IPS-NIHi7 (cell line): ENCODE measurements around the gene MAT1A.
A peak's percentile ranks its signal among the peaks of the same experiment; 100 is the strongest.
"Not testable (repeated sequence)": the region's sequence is repeated elsewhere in the genome, so short reads cannot be mapped to it uniquely, and the experiment has no call there.

Experiments
- DNase-seq: peaks from one replicate; pipeline ENCODE4 v3.0.0; 2012; ENCODE audit warnings: mixed read lengths; ENCODE audit errors: extremely low spot score

The MAT1A gene

GRCh38 chr10:80264081-80265056 lies 25.1 kb downstream of the MAT1A start:
- DNase-seq = no peak

DNA sequence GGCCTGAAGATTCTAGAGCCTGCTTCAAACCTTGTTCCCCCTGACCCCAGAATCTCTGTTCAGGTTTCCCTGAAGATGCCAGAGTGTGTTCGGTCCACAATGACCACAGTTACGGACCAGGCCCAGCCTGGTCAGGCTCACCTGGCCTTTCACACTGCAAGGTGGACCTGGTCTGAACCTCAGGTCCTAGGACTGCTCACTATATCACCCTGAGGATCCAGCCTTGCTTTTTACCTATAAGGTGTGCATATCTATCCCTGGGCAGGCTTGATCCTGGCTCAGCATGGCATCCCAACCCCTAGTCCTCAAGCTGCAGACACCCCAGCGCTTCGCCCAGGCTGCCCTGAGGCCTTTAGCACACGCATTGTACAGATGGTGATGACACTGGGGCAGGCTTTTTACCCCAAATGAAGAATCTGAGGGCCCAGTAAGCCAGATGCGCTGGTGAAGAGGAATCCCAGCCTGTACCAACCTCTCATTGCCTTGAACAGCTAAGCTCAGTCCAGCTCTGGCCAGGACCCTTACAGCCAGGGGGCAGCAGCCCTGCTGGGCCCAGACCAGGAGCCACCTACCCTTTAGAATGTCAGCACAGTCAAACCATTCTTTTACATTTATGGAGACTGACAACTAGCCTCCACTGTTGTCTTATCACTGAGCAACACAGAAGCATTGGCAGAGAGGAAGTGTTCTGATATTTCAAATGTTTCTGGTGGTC lies 28.0 kb downstream of the MAT1A start:
- no peak for DNase-seq

GRCh38 chr10:80260295-80261243 lies 28.9 kb downstream of the MAT1A start:
- DNase-seq = peak; percentile 69

DNA sequence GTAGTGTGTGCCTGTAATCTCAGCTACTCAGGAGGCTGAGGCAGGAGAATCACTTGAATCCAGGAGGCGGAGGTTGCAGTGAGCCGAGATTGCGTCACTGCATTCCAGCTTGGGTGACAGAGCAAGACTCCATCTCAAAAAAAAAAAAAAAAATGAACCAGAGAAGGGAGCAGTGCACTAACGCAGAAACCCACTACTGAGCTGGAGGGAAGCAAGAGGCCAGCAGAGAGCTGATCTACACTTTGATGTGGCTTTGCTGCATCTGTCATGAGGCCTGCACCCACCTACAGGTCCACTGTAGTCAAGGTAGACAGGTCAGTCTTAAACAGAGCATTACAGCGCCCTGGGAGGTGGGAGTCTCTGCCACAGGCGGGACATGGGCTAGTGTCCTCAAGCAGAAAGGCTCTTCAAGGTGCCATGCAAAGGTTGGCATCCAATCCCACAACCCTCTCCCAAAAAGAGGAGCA lies 30.0 kb downstream of the MAT1A start:
- no peak for DNase-seq

DNA sequence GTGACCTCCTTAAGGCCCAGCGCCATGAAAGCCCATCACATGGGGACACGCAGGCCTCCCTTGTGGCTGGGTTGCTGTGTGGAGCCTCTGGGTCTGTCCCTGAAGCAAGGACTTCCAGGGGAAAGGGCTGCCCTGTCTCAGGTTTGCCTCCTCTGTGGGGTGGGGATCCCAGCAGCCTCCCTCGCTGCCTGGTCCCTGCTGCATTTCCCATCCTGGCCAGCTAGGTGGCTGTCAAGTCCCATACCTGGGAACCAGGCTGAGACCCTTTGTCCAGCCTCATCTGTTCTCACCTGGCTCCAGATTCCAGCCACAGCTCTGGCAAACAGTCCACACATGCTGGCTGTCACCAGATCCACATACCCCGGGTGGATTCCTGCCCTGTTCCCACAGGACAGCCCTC lies 32.7 kb downstream of the MAT1A start:
- peak; percentile 77 for DNase-seq

DNA sequence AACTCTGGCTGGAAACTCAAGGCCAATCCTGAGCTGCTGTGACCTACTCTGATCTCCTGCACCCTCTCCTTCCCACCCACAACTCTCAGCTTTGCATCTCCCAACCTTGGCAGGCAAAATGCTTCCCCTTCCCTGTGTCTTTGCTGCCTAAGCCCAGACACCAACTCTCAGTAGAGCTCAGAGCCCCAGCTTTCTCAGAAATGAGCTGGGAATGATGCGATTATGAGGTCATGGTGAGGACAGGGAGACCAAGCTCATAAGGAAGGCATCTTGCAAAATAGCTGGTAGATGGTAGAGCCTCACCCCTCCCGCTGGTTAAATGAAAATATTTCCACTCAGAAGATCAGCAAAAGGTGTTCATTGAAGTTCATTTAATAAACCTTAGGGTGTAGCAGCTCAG lies 34.7 kb downstream of the MAT1A start:
- DNase-seq = not testable (repeated sequence)

DNA sequence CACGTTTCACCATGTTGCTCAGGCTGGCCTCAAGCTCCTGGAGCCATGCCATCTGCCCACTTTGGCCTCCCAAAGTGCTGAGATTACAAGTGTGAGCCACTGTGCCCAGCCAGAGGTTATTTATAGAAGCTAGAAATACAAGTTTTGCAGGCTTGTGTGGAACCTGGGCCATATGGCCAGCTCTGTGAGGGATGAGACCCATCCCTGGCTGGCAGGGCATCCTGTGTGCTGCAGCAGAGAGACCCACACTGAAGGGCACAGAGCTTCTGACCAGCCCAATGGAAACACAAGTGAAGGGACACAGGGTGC lies 35.5 kb downstream of the MAT1A start:
- DNase-seq = not testable (repeated sequence)

DNA sequence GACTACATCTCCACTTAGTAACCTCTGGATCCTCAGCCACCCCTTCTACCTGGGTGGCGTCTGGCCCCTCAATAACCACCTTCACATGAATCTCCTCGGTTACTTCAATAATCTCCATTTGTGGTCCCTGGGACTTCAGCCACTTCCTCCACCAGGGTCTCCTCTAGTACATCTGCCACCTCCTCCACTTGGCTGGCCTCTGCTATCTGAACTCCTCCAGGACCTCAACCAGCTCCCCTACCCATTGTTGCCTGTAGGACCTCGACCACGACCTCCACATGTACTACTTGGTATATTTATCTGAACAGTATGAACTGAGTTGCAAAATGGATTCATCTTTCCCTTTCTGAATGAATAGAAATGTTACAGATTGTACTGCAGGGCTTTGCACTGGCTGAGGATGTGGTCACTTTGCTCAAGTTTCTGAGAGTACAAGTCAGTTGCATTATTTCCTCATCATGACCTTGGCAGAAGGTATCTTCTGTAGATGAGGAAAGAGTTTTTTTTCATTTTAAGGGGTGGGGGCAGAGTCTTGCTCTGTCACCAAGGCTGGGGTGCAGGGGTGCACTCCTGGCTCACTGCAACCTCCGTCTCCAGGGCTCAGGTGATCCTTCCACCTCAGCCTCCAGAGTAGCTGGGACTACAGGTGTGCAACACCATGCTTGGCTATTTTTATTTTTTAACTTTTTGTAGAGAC lies 36.0 kb downstream of the MAT1A start:
- no peak for DNase-seq

DNA sequence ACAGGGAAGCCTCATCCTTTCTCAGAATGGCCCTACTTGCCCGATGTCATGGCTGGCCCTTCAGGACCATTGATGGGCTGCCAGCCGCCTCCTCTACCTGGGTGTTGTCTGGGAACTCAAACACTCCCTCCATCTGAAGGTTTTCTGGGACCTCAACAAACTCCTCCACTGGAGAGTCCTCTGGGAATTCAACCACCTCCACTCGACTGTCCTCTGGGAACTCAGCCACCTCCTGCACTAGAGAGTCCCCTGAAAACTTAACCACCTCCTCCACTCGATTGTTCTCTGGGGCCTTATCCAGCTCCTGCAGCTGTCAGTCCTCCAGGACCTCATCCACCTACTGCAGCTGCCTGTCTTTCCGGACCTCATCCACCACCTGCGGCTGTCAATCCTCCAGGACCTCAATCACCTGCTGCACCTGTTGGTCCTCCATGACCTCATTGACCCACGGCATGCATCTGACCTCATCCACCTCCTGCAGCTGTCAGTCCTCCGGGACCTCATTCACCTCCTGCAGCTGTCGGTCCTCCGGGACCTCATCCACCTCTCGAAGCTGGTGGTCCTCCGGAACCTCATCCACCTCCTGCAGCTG lies 37.1 kb downstream of the MAT1A start:
- no peak for DNase-seq

- DNase-seq = not testable (repeated sequence)
Observed at GRCh38 chr10:80251703-80252280, 37.7 kb downstream of the MAT1A start.

- DNase-seq = not testable (repeated sequence)
Observed at GRCh38 chr10:80250399-80250798, 39.1 kb downstream of the MAT1A start.

GRCh38 chr10:80249906-80250305 lies 39.6 kb downstream of the MAT1A start:
- not testable (repeated sequence) for DNase-seq

DNA sequence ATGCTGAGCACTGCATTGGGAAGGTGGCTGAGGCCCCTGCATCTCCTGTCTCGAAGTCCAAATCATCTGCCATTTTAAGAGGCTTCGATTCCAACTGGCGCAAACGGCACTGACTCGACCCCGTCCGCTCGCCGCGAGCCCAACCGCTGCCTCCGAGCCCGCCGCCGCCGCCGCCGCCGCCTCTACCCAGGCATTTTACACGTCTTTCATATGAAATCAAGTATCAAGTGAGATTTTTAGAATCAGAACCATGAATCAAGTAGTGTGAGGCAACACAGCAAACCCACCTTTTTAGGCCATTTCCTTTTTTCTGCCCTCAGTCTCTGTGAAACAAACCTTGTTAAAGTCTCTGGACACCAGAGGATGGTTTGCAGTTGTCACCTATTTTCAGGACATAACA lies 41.8 kb downstream of the MAT1A start:
- not testable (repeated sequence) for DNase-seq

DNA sequence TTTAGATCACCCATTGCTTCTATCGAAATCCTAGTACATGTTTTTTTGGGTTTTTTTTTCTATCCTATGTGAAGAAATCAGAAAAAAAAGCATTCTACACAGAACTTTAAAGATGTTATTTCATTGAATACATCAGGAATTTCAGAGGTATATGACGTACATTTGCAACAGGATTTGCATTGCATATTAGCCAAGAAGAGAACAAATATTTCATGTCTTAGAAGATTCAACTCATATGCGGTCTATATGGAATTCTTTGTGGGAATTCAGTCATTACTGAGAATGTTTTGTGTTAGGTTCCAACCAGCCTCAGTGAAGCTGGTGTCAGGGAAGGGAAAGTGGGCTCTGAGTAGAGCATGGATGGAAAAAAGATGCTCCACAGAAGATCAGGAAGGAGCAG lies 45.1 kb downstream of the MAT1A start:
- DNase-seq = not testable (repeated sequence)

DNA sequence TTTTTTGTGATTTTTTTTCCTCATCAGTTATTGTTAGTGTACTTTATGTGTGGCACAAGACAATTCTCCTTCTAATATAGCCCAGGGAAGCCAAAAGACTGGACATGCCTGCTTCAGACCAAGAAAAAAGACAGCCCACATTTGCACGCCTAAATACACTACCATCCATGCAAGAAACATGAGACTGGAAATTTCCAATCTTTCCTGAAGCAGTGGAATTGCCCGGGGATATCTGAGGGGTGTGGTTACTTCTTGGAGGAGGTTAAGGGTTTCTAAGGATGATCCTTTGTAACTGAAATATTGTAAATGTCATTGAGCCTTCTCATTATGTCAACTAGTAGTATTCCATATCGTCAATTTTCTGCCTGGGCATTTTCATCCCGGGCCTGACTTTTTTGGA lies 47.1 kb downstream of the MAT1A start:
- not testable (repeated sequence) for DNase-seq

DNA sequence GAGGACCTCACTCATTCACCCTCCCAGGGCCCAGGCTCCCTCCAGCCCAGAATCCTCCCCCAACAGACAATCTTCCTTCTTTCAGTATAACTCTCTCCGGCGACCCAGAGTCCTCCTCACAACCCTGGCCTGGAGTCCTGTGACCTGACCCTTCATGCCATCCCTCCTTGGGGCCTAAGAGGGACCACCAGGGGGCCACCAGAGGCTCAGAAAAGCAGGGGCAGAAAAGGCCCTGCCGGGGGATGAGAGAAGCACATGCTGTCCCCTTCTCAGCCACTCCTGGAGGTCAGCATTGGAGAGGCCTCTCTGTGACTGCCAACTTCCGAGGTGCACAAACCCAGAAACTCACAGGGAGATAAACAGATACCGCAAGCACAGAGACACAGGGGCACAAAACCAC lies 53.0 kb downstream of the MAT1A start:
- not testable (repeated sequence) for DNase-seq

DNA sequence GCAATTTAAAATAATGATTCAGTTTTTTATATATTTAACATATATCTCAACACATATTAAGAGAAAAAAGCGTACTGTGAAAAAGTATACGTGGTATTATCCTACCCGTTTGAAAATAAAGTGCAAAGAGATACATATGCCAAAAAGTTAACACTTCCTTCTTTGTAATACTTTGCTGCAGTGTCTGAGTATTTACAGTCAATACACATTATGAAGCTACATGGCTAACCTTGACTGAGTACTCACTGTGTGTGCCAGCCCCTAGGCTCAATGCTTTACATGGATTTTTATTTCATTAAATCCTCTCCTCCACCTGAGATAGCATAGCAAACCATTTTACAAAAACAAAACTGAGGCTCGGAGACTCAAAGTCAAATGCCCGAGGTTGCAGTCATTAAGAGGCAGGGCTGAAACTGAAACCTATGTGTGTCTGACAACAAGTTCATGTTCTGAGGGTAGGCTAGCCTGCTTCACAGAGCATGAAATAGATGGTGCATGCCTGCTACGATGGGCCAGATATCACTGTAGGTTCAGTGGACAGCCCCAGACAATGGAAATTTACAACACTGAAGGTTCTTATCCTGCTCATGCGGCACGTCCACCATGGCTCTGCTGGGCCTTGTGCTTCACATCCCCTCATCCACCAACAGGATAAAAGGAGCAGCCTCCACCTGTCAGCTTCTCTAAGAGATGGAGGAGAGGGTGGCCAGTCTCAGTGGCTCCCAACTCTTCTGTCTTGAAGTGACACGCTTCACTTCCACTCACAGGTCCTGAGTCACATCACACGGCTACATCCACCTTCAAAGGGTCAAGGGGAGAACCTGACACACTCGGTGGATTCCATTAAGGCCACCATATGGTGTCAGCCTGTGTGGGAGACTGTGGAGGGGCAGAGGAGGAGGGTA lies 54.9 kb downstream of the MAT1A start:
- DNase-seq = not testable (repeated sequence)

GRCh38 chr10:80233871-80234270 lies 55.6 kb downstream of the MAT1A start:
- DNase-seq = not testable (repeated sequence)

DNA sequence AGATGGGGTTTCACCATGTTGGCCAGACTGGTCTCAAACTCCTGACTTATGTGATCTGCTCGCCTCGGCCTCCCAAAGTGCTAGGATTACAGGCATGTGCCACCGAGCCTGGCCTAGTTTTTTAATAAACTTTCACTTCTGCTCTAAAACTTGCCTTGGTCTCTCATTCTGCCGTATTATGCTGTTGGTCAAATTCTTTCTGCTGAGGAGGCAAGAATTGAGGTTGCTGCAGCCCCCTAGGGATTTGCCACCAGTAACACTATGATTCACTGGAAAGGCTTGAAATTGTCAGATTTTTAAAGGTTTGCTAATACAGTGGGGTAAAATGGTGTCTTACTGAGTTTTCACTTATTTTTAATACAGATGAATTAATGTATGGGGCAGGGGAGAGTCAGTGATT lies 62.7 kb downstream of the MAT1A start:
- not testable (repeated sequence) for DNase-seq
